H1 (cell line): ENCODE measurements around the gene SHANK2. TPM values are rescaled to one million over a fixed set of nuclear protein-coding genes. Genes with fewer than 3 reads are reported as not detected.

Source experiments
- ATF2 ChIP-seq: IDR thresholded peaks from 2 replicates; pipeline ENCODE4 v1.6.1; 2012; ENCODE audit warnings: low read length, inconsistent platforms
- CHD1 ChIP-seq: IDR thresholded peaks from 2 replicates; pipeline ENCODE4 v1.6.1; 2012; ENCODE audit warnings: low read depth, low read length, improper control_type of control experiment
- SIRT6 ChIP-seq: IDR thresholded peaks from one replicate; pipeline ENCODE4 v1.7.1; 2012; ENCODE audit warnings: low read length, inconsistent platforms
- SRF ChIP-seq: IDR thresholded peaks from 2 replicates; pipeline ENCODE4 v1.6.1; 2011; ENCODE audit warnings: mild to moderate bottlenecking, low read depth, low read length, moderate library complexity
- polyA plus RNA-seq, 7 experiments: library from polyadenylated mRNA; depleted of rRNA in 3 of 7; stranded (reverse) in 5 of 7; unstranded in 2 of 7; fragments of >200 nt in 5 of 7; fragments of 200-250 nt in 2 of 7; gene quantifications; 1 replicate in 5 of 7; 2 replicates in 1 of 7; 4 replicates in 1 of 7; pipeline versions ENCODE4 v1.2.1 to v1.2.3, GENCODE V29; 2011 to 2013; ENCODE audit warnings: missing spikeins in 2 of 7, mixed read lengths in 2 of 7
- total RNA-seq: library from RNA; stranded (reverse); fragmentation: NEBNext Ultra II Directional; extraction: Animal tissue kit (Norgen Biotek cat#: 25700); gene quantifications from 2 replicates; pipeline ENCODE4 v1.2.1, GENCODE V29; 2021

Gene SHANK2
- total and polyA plus RNA-seq, 2 of the 8 experiments (the other 6 are each of a cell fraction or from before 2014, with no cell fraction given), result 10.1 to 54.2 TPM

- no peak for TF ChIP-seq CHD1
- no peak for TF ChIP-seq SIRT6
- no peak for TF ChIP-seq SRF
- TF ChIP-seq ATF2, result no peak
Observed at GRCh38 chr11:71284525-71285092, 32.2 kb upstream of the SHANK2 start (continued).
